Measurements from ENCODE around the gene BCAS1.
A peak's percentile ranks its signal among the peaks of the same experiment; 100 is the strongest.
"Not testable (repeated sequence)": the region's sequence is repeated elsewhere in the genome, so short reads cannot be mapped to it uniquely, and the experiment has no call there.

Gene BCAS1

DNA sequence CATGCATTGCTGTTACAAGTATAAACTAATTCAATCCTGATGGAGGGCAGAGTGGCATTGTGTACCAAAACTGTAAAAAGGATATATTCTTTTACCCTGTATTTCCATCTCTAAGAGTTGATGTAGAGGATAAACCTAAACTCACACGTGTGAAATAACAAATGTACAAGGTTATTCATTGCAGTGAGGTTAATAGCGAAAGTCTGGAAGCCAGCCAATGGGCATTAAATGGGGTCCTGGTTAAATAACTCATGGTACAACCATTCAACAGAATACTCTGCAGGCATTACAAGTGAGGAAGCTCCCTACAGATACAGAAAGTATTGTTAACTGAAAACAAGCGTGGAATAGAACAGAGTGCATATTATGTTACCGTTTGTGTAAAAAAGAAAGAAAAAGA is 56.9 kb downstream of the BCAS1 start:
- DNase-seq = no peak

DNA sequence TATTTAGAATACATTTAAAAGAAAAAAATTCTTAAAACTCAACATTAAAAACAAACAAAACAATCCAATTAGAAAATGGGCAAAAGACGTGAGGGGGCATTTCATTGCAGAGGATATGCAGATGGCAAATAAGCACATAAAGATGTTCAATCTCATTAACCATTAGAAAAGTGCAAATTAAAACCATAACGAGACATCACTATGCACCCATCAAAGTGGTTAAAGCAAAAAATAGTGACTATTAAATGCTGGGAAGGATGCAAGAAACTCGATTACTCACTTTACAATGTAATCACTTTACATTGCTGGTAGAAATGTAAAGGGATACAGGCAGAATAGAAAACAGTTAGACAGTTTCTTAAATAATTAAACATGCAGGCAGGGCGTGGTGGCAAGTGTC is 59.0 kb downstream of the BCAS1 start:
- peak in 1 of 2 experiments; percentile 1 for DNase-seq

GRCh38 chr20:54006216-54006615 is 64.2 kb downstream of the BCAS1 start:
- not testable (repeated sequence) for DNase-seq

GRCh38 chr20:54005524-54005923 is 64.9 kb downstream of the BCAS1 start:
- no peak for DNase-seq

DNA sequence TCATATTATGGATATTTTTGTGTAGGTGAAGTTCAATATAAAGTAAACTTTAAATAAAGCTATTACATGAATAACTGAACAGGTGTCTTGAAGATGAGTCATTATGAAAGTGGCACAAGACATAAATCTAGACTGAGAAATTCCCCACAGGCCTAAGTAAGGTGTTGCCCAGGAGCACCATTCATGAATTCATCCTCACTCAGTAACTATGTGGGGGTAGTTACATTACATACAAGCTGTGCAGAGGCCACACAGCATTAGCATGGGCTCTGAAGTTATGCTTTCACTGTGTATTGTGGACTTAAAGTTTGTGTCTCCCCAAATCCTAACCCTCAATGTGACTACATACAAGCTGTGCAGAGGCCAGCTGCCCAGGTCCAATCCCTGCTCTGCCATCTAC is 65.9 kb downstream of the BCAS1 start:
- no peak for DNase-seq

GRCh38 chr20:54002741-54003140 is 67.7 kb downstream of the BCAS1 start:
- no peak for DNase-seq

DNA sequence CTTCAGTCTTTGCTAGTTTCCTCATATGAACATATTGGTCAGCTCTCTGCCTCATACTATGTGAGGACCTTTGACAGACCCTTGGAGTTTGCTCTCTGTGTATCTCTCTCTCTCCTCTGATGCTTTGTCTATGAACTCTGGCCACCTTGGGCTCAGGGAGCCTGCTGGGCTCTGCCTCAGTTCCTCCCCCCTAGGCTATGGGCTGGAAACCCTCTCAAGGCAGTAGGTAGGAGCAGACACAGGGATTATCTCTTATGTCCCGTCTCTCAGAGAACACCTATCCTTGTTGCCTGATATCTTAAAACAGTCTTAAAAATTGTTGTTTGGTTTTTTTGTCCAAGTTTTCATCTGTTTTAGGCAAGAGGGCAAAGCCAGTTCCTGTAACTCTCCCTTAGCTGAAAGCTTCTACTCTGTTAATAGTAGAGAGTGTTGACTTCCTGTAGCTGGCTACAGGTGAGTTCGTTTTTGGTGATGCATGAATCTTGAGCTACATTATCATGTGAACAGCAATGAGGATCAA is 68.3 kb downstream of the BCAS1 start:
- no peak for DNase-seq

GRCh38 chr20:54000914-54001313 is 69.5 kb downstream of the BCAS1 start:
- DNase-seq = no peak

- no peak for DNase-seq
Measured at GRCh38 chr20:54000262-54000661, 70.1 kb downstream of the BCAS1 start.

GRCh38 chr20:53999077-53999476 is 71.3 kb downstream of the BCAS1 start:
- no peak for DNase-seq

DNA sequence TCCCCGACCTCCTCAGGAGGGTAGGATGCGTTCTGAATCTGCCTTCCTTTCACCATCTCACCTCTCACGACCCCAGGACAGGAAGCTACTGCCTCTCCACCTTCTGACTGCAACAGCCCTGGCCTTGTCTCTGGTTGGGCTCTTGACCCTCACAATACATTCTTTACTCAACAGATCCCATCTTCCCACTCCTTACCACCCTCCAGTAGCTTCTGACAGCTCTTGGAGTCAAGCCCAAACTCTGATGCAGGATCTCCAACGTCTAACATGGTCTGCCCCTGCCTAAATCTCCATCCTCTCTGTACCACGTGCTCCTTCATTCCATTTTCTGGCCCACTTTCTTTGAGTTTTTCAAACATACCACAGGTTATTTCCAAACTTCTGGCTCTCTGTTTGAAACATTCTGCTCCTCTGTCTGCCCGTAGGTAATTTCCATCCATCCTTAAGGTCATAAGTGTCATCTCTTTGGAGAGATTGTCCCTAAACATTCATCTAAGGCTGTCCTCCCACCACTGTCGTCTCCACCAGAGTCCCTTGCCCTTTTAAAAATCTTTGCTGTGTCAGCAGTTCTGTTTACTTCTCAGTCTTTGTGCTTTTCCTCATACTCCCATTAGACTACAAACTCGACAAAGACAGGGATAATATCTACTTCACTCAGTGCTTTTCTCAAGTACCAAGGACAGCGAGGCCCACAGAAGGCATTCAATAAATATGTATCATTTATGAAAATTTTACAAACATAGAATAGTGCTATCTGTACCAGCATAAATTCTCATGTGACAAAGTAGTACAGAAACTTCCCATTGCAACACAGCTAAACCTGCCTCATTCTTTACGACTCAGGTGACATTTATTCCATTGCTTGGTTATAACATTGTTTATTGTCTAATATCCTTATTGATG is 73.6 kb downstream of the BCAS1 start:
- DNase-seq = no peak

DNA sequence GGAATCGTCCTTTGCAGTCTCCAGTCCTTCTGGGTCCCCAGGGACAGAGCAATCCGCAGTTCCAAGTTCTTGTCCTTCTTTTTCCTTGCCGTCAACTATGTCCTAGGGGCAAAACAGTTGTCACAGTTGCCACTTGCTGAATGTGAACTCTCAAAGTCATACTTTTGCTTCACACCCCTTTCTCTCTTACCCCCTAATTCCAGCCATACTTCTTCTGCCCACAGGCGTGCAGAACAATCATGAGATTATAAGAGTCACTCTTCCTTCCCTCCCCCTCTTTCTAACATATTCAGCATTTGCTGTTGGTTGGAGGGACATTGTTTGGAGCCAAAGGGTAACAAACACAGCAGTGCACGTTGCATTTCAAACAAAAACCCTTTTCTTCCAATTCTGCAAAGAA is 74.4 kb downstream of the BCAS1 start:
- no peak for DNase-seq

- no peak for DNase-seq
Measured at GRCh38 chr20:53994088-53994487, 76.3 kb downstream of the BCAS1 start.

DNA sequence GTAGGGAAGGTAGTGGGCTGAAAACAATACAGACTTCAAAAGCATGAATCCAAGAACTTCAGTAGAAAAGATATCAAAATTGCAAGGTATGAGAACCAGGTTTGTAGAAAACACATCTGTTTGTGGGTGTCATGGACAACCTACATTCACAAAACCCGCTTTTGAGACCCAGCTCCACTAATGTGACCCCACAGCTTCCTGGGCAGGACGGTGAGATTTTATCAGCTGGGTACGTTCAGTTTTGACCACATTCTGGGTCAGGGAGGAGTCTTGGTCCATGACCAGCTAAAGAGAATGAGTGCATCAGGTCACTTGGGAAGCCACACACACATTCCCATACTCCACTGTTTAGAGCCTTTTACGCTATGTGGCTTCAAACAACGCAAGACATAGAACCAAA is 77.1 kb downstream of the BCAS1 start:
- DNase-seq = no peak

DNA sequence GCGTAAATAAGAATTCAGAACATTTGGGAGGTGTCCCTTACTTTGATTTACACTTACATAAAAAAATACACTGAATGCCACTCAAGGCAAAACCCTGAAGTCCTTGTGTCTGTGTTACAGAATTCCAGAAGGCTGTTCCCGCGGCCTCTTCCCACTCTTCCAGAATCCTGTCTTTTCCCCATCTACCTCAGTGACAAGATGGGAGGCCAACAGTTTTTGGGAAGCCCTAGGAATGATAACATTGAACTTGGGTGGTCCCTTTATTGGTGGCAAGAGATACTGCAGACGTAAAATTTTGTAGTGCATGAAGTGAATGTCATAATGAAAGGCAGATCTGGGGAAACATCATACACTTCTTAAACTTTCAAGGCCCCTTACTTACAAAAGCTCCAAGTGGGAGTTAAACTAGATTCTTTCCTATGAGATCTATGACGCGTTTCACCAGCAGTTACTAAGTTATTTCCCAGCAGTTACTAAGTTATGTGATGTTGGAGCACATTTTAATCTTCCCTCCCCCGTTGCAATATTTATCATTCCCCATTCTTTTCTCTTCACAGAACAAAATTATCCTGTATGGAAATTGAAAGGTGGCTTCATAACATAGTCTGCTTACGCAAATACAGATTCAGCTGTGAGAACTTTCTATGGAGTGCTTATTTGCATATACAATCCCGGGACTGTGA is 79.5 kb downstream of the BCAS1 start:
- no peak for DNase-seq

- no peak for DNase-seq
Measured at GRCh38 chr20:53990003-53990402, 80.4 kb downstream of the BCAS1 start.

DNA sequence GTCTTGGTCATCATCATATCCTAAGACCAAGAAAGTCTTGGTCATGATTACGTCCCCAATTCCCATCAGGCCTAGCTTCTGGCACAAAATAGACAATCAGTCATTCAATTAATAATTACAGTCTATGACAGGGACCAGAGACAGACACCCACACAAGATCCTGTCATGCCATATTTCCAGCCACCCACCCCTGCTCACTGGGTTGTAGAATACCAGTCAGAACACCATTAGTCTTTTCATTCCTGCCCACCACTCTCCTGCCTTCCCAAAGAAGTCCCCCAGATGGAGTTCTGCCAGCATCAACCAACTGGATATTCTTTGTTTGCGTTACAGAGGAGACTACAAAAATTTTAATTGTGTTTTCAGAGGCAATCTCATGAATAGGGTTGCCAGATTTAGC is 81.0 kb downstream of the BCAS1 start:
- DNase-seq = no peak

- DNase-seq = no peak
Measured at GRCh38 chr20:53986037-53986650, 84.2 kb downstream of the BCAS1 start.

DNA sequence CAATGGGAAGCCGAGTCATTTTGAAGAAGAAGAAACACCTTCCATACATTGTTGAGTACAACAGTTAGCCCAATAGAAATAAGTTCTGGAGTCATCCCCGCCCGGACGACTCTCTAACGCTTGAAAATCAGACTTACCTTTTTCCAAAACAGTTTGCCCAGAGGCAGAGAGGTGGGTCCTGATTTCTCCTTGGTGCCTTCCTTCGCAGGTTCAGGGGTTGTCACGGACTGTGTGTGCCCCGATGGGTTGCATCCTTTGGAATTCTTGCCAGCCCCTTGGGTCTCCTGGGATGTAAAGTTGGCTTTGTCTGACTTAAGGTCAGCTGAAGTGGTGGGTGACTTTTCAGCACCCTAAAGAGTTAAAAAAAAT is 85.3 kb downstream of the BCAS1 start:
- DNase-seq = no peak

DNA sequence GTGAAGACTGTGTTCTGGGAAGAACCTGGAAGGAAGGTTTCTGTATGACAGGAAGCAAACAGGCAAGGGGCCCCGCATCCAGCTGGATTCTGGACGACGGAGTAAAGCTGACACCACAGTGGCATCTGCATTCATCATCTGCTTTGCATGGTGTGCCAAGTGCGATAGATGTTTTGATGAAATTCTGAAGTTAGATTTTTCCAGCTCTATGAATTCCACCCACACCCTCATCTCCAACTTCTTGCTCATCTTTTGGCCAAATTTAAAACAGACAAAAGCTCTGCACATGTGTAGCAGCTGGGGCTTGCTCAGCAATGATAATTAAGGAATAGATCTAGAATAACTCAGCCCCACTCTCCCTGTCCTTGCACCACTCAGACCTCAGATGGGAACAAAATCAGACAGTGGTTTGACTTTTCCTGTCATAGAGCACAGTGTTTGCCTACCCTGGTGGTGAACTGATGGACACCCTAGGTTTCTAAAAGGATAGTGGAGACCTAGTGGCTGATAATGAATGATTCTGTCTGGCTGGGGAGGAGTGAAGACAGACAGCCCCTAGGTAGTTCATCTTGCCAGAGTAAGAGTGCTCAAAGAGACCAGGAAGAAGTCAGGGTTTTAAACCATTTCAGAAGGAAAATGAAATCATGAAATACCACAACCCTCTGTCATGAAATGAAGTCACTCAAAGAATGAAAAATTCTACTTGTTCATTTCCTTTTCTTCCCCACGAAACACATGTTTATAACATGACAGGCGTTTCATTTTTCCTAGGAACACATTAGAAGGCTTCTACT is 85.8 kb downstream of the BCAS1 start:
- DNase-seq = no peak

DNA sequence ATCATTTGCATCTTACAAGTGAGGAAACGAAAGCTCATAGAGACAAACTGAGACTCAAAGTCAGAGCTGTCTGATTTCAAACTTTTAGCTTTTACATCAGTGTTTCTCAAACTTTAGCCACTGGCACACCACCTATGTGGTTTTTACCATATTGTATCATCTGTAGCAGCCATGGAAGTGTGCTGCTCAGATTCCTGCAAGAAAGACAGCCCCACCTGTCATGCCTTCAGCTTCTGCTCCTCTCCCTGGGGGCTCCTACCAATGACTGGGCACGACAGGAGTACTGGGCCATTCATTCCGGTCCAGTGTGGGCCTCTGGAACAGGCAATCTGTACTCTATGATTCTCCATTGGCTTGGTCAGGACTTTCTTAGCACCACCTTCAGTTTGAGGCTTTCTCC is 87.0 kb downstream of the BCAS1 start:
- no peak for DNase-seq

DNA sequence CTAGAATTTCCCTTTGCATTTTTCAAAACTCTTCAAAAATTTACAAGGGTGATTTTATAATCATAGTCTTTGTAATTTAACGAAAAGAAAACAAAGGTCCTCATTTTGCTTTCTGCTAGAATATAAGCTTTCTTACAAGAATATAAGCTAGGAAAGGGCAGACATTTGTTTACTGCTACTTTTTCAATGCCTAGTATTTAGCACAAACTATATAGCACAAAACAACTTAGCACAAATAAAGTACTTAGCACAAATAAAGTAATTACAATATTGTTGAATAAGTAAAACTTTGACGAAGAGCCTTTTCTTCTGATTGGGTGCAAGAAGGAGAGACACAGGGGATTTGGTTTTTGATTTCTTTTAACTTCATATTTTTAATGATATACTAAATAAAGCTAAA is 87.8 kb downstream of the BCAS1 start:
- DNase-seq = no peak

Measured in NCI-H524 (cell line).